WI38 (cell line): ENCODE results near the gene CHRM4.

ENCODE experiments used
- H3K4me3 ChIP-seq: 2 replicates; pipeline ENCODE4 v1.5.1; 2011; ENCODE audit warnings: low read depth, mild to moderate bottlenecking, control low read depth, low read length
- CTCF ChIP-seq: IDR thresholded peaks from 2 replicates; pipeline ENCODE4 v1.5.1; 2012; ENCODE audit warnings: low read depth, mild to moderate bottlenecking, control low read depth, low read length

CHRM4 gene

GRCh38 chr11:46335890-46336562 is 55.5 kb downstream of the CHRM4 start:
- TF ChIP-seq CTCF, result no peak
- no peak overlapping the region for H3K4me3 ChIP-seq

GRCh38 chr11:46335271-46335670 is 56.3 kb downstream of the CHRM4 start:
- TF ChIP-seq CTCF, result no peak
- no peak overlapping the region for H3K4me3 ChIP-seq

DNA sequence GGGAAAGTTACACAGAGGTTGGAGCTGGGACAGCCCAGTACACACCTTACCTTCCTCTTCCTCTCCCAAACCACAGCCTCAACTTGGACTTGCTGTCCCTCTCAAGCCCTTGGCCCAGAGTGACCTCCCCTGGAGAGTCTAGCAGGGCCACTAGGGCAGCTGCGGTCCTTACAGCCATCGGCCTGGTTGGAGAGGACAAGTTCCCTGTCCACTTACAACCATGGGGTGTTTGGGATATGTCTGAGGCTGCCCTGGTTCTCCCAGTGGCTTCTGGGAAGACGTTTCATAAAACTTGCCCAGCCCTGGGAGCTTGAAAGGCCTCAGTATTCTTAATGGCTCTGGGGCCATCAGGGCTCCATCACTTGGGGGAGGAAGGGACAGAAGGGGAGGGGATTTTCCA is 57.4 kb downstream of the CHRM4 start:
- no peak overlapping the region for H3K4me3 ChIP-seq
- no peak for TF ChIP-seq CTCF
